GM19023 (cell line): Measurements from ENCODE around the gene RTN4R.
"Not testable (repeated sequence)": the region's sequence is repeated elsewhere in the genome, so short reads cannot be mapped to it uniquely, and the experiment has no call there.

ENCODE experiments used
- ATAC-seq: cut with Tn5 transposase; IDR thresholded peaks from one replicate; pipeline ENCODE4 v1.9.1; 2021; ENCODE audit warnings: mild to moderate bottlenecking, moderate library complexity; ENCODE audit not compliant: unreplicated experiment

The RTN4R gene

GRCh38 chr22:20268279-20269012 is at the start of gene RTN4R:
Gene RTN4R (minus strand): TSS chr22:20268318. CDS start chr22:20268092, 226 bp downstream.
- ATAC-seq: no peak

GRCh38 chr22:20317402-20318042 is 49.4 kb upstream of the RTN4R start:
- not testable (repeated sequence) for ATAC-seq

GRCh38 chr22:20316844-20317401 is 48.8 kb upstream of the RTN4R start:
- no peak for ATAC-seq

- ATAC-seq: no peak
Observed at GRCh38 chr22:20316217-20316843, 48.2 kb upstream of the RTN4R start.

- no peak for ATAC-seq
Observed at GRCh38 chr22:20315337-20316216, 47.5 kb upstream of the RTN4R start.

GRCh38 chr22:20314741-20315336 is 46.7 kb upstream of the RTN4R start:
- ATAC-seq: not testable (repeated sequence)

GRCh38 chr22:20314206-20314605 is 46.1 kb upstream of the RTN4R start:
- ATAC-seq: not testable (repeated sequence)

- ATAC-seq: not testable (repeated sequence)
Observed at GRCh38 chr22:20313306-20314077, 45.4 kb upstream of the RTN4R start.

- no peak for ATAC-seq
Observed at GRCh38 chr22:20312396-20313191, 44.5 kb upstream of the RTN4R start.

- ATAC-seq: not testable (repeated sequence)
Observed at GRCh38 chr22:20311249-20312062, 43.3 kb upstream of the RTN4R start.

GRCh38 chr22:20310773-20311172 is 42.7 kb upstream of the RTN4R start:
- not testable (repeated sequence) for ATAC-seq

- not testable (repeated sequence) for ATAC-seq
Observed at GRCh38 chr22:20310180-20310579, 42.1 kb upstream of the RTN4R start.

- not testable (repeated sequence) for ATAC-seq
Observed at GRCh38 chr22:20308806-20309650, 40.9 kb upstream of the RTN4R start.

GRCh38 chr22:20307448-20308447 is 39.6 kb upstream of the RTN4R start:
- ATAC-seq: not testable (repeated sequence)

- ATAC-seq: not testable (repeated sequence)
Observed at GRCh38 chr22:20306646-20307447, 38.7 kb upstream of the RTN4R start.
